GM19372 (cell line): Measurements from ENCODE around the gene COLEC12.
A peak's percentile ranks its signal among the peaks of the same experiment; 100 is the strongest.

ENCODE experiments used
- ATAC-seq: cut with Tn5 transposase; IDR thresholded peaks from one replicate; pipeline ENCODE4 v1.9.1; 2021; ENCODE audit warnings: mild to moderate bottlenecking, low read depth, moderate library complexity; ENCODE audit not compliant: unreplicated experiment

COLEC12 gene

GRCh38 chr18:500632-501405 is at the start of gene COLEC12:
Gene COLEC12, minus strand, starts transcription at chr18:500701. Its CDS starts 187 bp downstream, at chr18:500514.
- no peak for ATAC-seq

DNA sequence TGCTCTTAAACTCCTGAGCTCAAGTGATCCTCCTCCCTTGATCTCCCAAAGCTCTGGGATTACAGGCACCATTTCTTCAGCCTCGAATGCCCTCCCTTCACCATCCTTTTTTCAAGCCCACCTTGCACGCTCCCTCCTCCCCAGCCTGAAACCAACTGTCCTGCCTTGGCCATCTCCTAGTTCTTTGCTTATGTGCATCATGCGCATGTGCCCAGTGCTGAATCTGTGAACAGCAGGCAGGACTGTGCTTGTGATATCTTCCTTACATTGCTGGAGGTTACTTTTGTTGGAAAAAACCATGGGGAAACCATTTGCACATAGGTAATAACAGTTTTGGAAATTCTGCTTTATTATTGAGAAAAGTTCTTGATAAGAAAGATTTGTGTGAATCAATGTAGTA is 49.5 kb upstream of the COLEC12 start:
- no peak for ATAC-seq

GRCh38 chr18:543447-544078 is 43.1 kb upstream of the COLEC12 start:
- ATAC-seq: no peak

DNA sequence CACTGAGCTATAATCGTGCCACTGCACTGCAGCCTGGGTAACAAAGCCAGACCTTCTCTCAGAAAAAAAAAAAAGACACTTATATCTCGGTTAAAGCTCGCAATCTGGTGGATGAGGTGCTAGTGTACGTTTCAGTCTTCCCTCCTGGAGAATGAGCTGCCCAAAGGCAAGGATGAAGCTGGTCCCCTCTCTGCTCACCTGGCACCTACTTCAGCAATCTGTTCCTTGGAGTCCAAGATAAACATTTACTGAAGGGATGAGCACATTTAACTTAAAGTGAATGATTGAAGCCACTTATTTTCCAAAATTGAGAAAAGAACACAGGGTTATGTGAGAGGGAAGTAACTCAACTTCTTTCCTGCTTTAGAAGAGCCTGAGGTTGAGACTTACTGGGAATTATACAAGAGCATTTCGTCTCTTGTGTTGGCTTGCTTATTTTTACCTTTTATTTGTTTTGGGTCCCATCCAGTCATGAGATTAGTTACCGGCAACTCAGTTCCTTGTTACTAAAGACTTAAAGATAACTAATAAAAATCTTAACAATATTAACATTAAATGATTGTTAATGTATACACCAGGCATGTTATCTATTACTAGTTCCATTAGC is 33.6 kb upstream of the COLEC12 start:
- no peak for ATAC-seq

- no peak for ATAC-seq
Observed at GRCh38 chr18:532632-533031, 32.1 kb upstream of the COLEC12 start.

DNA sequence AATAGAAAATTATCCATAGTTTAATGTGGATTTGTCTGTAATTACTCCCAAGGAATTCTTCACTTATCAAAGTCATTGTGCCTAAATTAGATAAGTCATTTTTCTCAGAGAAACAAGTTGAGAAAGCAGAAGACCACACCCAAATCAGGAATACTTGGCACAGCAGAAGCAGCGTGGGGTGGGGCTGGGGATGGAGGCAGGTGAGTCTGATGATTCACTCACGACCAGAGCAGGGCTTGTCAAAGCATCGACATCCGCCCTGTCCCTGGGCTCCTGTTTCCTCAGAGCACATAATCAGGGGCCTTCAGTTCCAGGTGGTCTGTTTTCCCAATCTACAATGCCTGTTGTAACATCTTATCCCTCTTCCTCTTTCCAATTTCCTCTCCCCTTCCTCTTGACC is 31.5 kb upstream of the COLEC12 start:
- ATAC-seq: no peak

GRCh38 chr18:527146-527545 is 26.6 kb upstream of the COLEC12 start:
- ATAC-seq: no peak

DNA sequence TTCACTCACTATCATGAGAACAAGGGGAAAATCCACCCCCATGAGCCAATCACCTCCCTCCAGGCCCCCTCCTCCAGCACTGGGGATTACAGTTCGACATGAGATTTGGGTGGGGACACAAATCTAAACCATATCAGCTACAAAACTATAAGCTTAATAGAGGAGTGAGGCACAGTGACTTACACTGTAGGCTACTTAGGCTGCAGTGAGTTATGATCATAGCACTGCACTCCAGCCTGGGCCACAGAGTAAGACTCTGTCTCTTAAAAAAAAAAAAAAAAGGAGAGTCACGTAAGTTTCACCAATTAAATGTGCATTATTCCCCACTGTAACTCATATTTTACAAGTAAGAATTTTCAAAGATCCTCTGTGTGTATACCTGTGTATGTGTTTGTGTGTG is 26.2 kb upstream of the COLEC12 start:
- ATAC-seq: no peak

GRCh38 chr18:525036-525797 is 24.7 kb upstream of the COLEC12 start:
- no peak for ATAC-seq

- no peak for ATAC-seq
Observed at GRCh38 chr18:524466-524865, 24.0 kb upstream of the COLEC12 start.

GRCh38 chr18:523561-523960 is 23.1 kb upstream of the COLEC12 start:
- no peak for ATAC-seq

DNA sequence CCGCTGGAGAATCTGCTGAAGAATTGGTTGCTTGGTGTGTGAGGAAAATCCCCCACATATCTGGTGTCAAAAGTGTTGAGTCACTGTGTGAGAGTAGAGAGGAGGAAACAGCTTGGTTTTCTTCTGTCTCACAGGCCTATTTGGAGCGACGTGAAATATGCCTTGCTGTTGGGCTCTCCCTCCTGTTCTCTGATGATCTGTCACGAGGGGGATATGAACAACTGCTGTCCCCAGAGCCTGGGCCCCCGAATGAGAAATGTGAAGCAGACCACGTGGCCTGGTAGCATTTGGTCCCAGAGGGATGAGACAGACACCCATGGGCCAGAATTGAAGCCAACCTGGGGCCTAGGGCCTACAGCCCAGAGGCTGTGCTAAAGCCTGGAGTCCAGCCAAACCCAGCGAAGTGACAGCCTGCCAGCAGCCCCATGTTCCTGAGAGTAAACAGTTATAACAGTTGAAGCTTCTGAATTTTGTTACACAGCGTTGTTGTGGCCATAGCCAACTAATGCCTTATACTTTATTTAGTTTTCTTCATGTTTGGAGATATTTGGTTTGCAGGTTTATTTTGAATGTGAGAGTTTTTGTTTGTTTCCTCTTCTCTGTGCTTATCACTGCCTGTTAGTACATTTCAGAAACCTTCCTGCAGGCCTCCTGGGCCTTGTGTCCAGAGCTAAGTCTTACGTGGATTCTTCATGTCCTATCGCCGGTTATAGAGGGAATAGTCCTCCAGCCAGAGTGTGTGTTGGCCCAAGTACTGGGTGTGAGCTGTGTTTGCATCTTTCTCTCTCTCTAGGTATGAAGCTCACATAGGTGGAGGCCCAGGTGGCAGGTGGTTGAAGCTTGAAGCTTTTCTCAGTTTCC is 18.7 kb upstream of the COLEC12 start:
- peak; percentile 85 for ATAC-seq

DNA sequence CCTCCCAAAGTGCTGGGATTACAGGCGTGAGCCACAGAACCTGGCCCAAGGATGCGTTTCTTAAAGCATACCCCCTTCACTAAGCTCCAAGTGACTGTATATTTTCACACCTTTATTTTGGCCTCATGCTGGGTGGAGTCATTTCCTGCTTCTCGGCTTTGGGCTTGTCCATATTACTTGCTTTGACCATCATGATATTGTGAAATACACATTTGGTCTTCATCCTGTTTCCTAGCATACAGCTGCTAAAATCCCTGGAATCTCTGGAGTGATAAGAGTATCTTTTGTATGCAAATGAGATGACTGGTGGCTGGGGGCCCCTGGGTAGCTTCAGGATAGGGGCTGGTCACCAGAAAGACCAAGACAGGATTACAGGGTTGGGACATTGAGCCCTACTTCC is 17.6 kb upstream of the COLEC12 start:
- ATAC-seq: no peak

DNA sequence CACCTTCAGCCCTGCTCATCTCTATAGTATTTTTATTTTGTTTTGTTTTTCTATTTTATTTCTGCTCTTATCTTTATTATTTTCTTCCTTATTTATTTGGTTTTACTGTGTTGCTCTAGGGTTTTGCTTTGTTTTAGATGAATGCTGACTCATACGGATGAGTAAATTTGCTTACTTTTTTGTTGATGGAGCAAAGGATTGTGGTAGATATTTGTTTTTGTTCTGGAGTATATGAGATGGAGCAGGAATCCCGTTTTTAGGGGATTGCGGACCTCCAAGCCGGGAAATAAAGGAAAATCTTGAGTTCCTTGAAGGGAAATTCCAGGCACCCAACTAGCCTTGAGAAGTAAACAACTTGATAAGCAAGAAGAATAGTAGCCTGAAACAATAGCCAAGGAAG is 15.3 kb upstream of the COLEC12 start:
- no peak for ATAC-seq

DNA sequence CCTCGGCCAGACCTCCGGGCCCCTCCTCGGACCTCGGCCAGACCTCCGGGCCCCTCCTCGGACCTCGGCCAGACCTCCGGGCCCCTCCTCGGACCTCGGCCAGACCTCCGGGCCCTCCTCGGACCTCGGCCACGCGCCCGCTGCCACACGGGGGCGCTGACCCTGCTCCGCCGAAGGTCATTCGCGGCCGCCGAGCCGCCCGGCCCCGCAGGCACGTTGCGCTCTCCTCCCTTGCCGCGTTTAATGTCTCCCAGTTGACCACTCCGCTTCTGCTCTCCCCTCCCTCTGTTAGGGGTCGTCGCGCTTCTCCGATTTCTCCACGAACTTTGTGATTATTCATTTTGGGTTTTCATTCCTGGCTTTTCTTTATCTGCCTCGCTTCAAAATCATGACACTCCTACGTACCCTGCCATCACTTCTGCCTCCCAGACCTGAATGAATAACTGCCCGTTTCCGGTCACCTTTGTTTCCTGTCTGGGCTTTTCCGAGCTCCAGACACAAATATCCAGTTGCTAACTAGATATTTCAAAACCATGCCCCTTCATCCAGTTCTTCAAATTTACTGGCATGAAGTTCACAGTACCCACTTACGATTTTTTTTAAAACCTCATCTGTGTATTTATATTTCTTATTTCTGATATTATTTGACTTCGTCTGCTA is 14.8 kb upstream of the COLEC12 start:
- ATAC-seq: no peak

GRCh38 chr18:513826-514530 is 13.5 kb upstream of the COLEC12 start:
- no peak for ATAC-seq

DNA sequence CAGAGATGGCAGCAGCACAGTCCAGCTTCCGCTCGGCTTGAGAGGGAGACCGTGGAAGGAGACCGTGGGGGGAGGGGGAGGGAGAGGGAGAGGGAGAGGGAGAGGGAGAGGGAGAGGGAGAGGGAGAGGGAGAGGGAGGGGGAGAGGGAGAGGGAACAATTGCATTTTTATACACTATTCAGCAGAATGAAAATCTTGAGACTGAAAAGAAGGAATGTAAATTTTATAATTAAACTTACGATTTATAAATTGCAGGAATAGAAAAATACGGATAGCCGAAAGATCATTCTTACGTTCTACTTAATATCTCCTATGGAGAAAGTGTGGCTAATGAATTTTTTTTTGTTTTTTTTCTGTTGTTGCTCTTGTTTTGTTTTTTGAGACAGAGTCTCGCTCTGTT is 12.5 kb upstream of the COLEC12 start:
- ATAC-seq: no peak

DNA sequence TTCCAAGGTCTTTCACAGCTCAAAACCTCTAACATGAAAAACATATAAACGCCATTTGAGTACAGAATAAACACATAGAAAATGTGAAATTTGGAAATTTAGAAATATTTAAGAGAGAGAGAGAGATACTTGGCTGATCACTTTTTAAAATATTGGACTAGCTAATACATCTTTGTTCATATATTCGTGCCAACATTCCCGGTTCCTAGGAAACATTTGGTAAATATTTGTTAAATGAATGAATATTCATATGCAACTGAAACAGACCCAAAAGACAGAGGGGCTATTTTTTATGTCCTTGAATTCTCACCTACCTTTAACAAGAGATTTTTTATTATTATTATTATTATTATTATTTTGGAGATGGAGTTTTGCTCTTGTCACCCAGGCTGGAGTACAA is 8.3 kb upstream of the COLEC12 start:
- no peak for ATAC-seq

DNA sequence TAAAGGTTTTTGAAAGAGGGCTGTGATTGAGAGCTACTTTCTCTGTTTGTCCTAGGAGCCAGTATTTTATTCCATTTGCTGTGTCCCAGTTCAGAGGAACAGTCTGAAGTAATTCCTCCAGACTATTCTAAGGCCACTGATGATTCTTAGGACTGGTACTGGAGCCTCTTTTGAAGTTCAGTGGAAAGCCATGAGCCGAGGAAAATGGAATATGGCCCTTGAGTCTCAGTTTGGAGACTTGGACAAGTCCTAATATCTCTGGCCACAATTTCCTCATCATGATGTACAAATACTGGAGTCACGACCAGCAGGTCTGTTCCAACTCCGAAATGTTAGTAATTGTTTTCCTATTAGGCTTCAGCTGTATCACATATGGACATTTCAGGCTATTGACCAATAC is 7.1 kb upstream of the COLEC12 start:
- ATAC-seq: no peak
